NT2/D1 (cell line): ENCODE results near the gene ARHGEF33.

Source experiments
- YY1 ChIP-seq: IDR thresholded peaks from 2 replicates; pipeline ENCODE4 v1.6.1; 2011; ENCODE audit not compliant: insufficient read length, insufficient read depth
- ZNF274 ChIP-seq: IDR thresholded peaks from 2 replicates; pipeline ENCODE4 v1.6.1; 2011; ENCODE audit warnings: mild to moderate bottlenecking, low read depth, low read length

DNA sequence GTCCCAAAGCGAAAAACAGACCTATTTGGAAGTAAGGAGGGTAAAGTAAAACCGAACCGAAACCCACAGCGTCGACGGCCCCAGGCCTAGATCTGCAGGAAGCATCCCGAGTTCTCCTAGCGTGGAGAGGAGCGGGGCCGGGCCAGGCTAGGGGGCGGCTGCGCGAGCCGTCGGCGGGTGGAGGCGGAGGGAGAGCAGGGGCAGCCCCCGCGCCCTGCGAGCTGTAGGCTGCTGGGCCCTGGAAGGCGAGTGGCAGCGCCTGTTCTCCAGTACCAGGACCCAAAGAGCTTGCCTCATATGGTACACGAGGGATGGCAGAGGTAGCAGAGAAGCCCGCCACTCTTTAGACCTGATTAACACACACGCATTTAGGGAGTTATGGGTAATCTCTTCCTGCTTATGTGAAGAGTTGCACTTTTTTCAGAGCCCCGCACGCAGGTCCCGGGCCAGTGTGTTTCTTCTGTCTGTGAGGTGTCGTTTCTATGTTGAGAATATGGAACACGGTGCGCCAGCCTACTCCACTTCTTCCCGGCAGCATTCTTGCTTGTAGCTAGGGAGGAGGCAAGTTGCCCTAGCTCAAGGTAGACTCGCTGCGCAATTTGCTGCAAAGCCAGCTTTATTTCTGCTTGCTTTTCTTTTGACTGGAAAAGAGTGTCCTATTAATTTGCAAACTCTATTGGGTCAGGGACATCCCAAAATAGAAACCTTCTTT lies 71.1 kb downstream of the ARHGEF33 start:
- TF ChIP-seq YY1, result no peak
- TF ChIP-seq ZNF274, result no peak
